ENCODE results near the gene PSME3. TPM values are rescaled to one million over a fixed set of nuclear protein-coding genes. Genes with fewer than 3 reads are reported as not detected.

The PSME3 gene
- total RNA-seq, 6 experiments from 2014 or later, result 33.6 to 72.1 (median 42.8) TPM

GRCh38 chr17:42835732-42836131 is 2.5 kb downstream of the PSME3 start:
- Histone ChIP-seq H3K27me3 (no peaks in the 10 kb centered on the region), H3K36me3 (peaks cover 9 to 45% (median 26%) of the 10 kb centered on the region in 4 donors)
- intact Hi-C loops (cut with DNase I), result no loop called here

GRCh38 chr17:42841975-42842685 is 8.9 kb downstream of the PSME3 start:
- no peak overlapping the region for H3K4me3 ChIP-seq
- H3K4me1 ChIP-seq, result no peaks in the 10 kb centered on the region
- WGBS (ENCODE audit: insufficient coverage, low coverage, low lambda C conversion rate, missing lambda C conversion rate), result 48% methylated on average over 7 of the region's 11 CpGs
- ATAC-seq (no peak), DNase-seq (no peak)
- no peaks in the 10 kb centered on the region for H3K27me3 ChIP-seq
- TF ChIP-seq, protein P1, sequence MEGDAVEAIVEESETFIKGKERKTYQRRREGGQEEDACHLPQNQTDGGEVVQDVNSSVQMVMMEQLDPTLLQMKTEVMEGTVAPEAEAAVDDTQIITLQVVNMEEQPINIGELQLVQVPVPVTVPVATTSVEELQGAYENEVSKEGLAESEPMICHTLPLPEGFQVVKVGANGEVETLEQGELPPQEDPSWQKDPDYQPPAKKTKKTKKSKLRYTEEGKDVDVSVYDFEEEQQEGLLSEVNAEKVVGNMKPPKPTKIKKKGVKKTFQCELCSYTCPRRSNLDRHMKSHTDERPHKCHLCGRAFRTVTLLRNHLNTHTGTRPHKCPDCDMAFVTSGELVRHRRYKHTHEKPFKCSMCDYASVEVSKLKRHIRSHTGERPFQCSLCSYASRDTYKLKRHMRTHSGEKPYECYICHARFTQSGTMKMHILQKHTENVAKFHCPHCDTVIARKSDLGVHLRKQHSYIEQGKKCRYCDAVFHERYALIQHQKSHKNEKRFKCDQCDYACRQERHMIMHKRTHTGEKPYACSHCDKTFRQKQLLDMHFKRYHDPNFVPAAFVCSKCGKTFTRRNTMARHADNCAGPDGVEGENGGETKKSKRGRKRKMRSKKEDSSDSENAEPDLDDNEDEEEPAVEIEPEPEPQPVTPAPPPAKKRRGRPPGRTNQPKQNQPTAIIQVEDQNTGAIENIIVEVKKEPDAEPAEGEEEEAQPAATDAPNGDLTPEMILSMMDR (IDR thresholded peaks at IDR 0.05), result no peak
- TF ChIP-seq POLR2A (IDR thresholded peaks at IDR 0.05), result no peak
- intact Hi-C loops (cut with DNase I), result loop anchor here in 1 of 2 donors (5.0 kb wide), 1 partner anchor 90 kb away; no protein-coding TSS in a partner anchor
- H3K36me3 ChIP-seq, result peaks cover 9 to 78% (median 27%) of the 10 kb centered on the region in 4 donors
- no peak overlapping the region for H3K27ac ChIP-seq
- no peaks in the 10 kb centered on the region for H3K9me3 ChIP-seq

More at GRCh38 chr17:42835732-42836131, 2.5 kb downstream of the PSME3 start:
- Histone ChIP-seq H3K27ac (no peak overlapping the region), H3K4me3 (no peak overlapping the region), H3K4me1 (peaks cover 0 to 23% (median 2%) of the 10 kb centered on the region in 4 donors), H3K9me3 (no peaks in the 10 kb centered on the region)
- no peak for ATAC-seq
- TF ChIP-seq, protein P1 (IDR thresholded peaks at IDR 0.05), result no peak
- TF ChIP-seq POLR2A (IDR thresholded peaks at IDR 0.05), result no peak
- WGBS (ENCODE audit: insufficient coverage, low coverage, low lambda C conversion rate, missing lambda C conversion rate), result 86% methylated on average over 6 of the region's 6 CpGs
- no peak for DNase-seq

- H3K9me3 ChIP-seq, result no peaks in the 10 kb centered on the region
- TF ChIP-seq, protein P1 (IDR thresholded peaks at IDR 0.05), result peak; percentile 91 to 95 (median 94)
- TF ChIP-seq POLR2A (IDR thresholded peaks at IDR 0.05), result no peak
- H3K36me3 ChIP-seq, result peaks cover 9 to 65% (median 22%) of the 10 kb centered on the region in 4 donors
- no peaks in the 10 kb centered on the region for H3K4me1 ChIP-seq
- DNase-seq, result no peak
- intact Hi-C loops (cut with DNase I), result loop anchor here in 1 of 2 donors (5.0 kb wide), 1 partner anchor 89 kb away; no protein-coding TSS in a partner anchor
- H3K27ac ChIP-seq, result no peak overlapping the region
- 26% methylated on average over 6 of the region's 6 CpGs for WGBS (ENCODE audit: insufficient coverage, low coverage, low lambda C conversion rate, missing lambda C conversion rate)
- ATAC-seq, result peak; percentile 83 to 91 (median 85)
- no peaks in the 10 kb centered on the region for H3K27me3 ChIP-seq
- no peak overlapping the region for H3K4me3 ChIP-seq
These were observed 10.2 kb downstream of the PSME3 start for GRCh38 chr17:42843358-42843934.

DNA sequence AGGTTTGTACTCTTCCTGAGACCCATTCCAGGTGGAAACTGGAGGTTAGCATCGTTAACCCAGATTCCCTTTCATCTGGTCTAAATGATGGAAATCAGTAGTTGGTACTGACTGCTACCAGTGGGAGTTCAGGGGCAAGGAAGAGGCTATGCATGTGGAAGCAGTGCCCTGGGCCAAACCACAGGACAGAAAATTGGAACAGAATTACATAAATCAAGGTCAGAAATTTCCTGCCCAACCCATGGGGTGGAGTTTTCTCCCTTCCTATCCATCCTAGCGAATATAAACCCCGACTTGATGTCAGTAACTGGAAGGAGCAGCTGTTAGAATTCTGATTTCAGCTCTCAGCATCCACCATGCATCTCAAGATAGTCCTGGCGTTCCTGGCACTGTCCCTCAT is 11.1 kb downstream of the PSME3 start, which contains the start of gene AOC2:
Gene AOC2 (plus strand): TSS at position 310 of the 400 bp plus-strand sequence. CDS start 47 bp downstream, at position 357.
- WGBS (ENCODE audit: insufficient coverage, low coverage, low lambda C conversion rate, missing lambda C conversion rate), result 23% methylated on average over 2 of the region's 4 CpGs

More for the DNA sequence above, 11.1 kb downstream of the PSME3 start, which contains the start of gene AOC2:
- Histone ChIP-seq H3K27ac (no peak within 1 kb of the TSS), H3K36me3 (peaks cover 3 to 57% (median 14%) of the 10 kb centered on the region in 4 donors), H3K4me3 (no peak within 1 kb of the TSS), H3K27me3 (no peaks in the 10 kb centered on the region), H3K9me3 (no peaks in the 10 kb centered on the region), H3K4me1 (peaks cover 0 to 2% (median under 1%) of the 10 kb centered on the region in 4 donors)
- ATAC-seq (no peak), DNase-seq (no peak)
- intact Hi-C loops (cut with DNase I), result loop anchor here in 1 of 2 donors (5.0 kb wide), 1 partner anchor 88 kb away; no protein-coding TSS in a partner anchor
- TF ChIP-seq, protein P1 (IDR thresholded peaks at IDR 0.05), result no peak
- TF ChIP-seq POLR2A (IDR thresholded peaks at IDR 0.05), result no peak

Measured in right lobe of liver (tissue), 6 donors.